ENCODE data around the gene ITPK1.

ITPK1 gene

GRCh38 chr14:93156693-93157369 lies 41.1 kb upstream of the ITPK1 start:
- H3K27me3 ChIP-seq (ENCODE audit: insufficient read depth, low read depth) = no peaks in the 10 kb centered on the region
- no peak overlapping the region for H3K9ac ChIP-seq
- H2AFZ ChIP-seq (ENCODE audit: low read depth) = no peak overlapping the region
- H3K4me3 ChIP-seq (IDR thresholded peaks at IDR 0.05; ENCODE audit: insufficient read depth, low read depth, low read length) = no peak overlapping the region
- H3K27ac ChIP-seq = no peak overlapping the region
- H3K4me1 ChIP-seq (ENCODE audit: low read depth, poor library complexity, severe bottlenecking) = peaks cover 4% of the 10 kb centered on the region
- no peaks in the 10 kb centered on the region for H4K20me1 ChIP-seq (ENCODE audit: insufficient read depth)
- TF ChIP-seq CTCF (conservative IDR thresholded peaks at IDR 0.05; ENCODE audit: low read depth, low read length) = no peak
- H3K36me3 ChIP-seq (ENCODE audit: insufficient read depth) = no peaks in the 10 kb centered on the region
- no peaks in the 10 kb centered on the region for H3K79me2 ChIP-seq (ENCODE audit: insufficient read depth, low read depth)
- H3K4me2 ChIP-seq = no peak overlapping the region

GRCh38 chr14:93155667-93156066 lies 39.9 kb upstream of the ITPK1 start:
- Histone ChIP-seq H4K20me1 (ENCODE audit: insufficient read depth) (no peaks in the 10 kb centered on the region), H3K4me3 (IDR thresholded peaks at IDR 0.05; ENCODE audit: insufficient read depth, low read depth, low read length) (no peak overlapping the region), H3K79me2 (ENCODE audit: insufficient read depth, low read depth) (no peaks in the 10 kb centered on the region), H3K4me2 (no peak overlapping the region), H3K9ac (no peak overlapping the region), H2AFZ (ENCODE audit: low read depth) (no peak overlapping the region), H3K36me3 (ENCODE audit: insufficient read depth) (no peaks in the 10 kb centered on the region), H3K27ac (no peak overlapping the region), H3K27me3 (ENCODE audit: insufficient read depth, low read depth) (no peaks in the 10 kb centered on the region), H3K4me1 (ENCODE audit: low read depth, poor library complexity, severe bottlenecking) (peaks cover 4% of the 10 kb centered on the region)
- no peak for TF ChIP-seq CTCF (conservative IDR thresholded peaks at IDR 0.05; ENCODE audit: low read depth, low read length)

GRCh38 chr14:93153121-93153520 lies 37.4 kb upstream of the ITPK1 start:
- Histone ChIP-seq H2AFZ (ENCODE audit: low read depth) (no peak overlapping the region), H3K9ac (no peak overlapping the region), H4K20me1 (ENCODE audit: insufficient read depth) (no peaks in the 10 kb centered on the region), H3K4me1 (ENCODE audit: low read depth, poor library complexity, severe bottlenecking) (no peaks in the 10 kb centered on the region), H3K4me2 (no peak overlapping the region), H3K79me2 (ENCODE audit: insufficient read depth, low read depth) (no peaks in the 10 kb centered on the region), H3K27me3 (ENCODE audit: insufficient read depth, low read depth) (no peaks in the 10 kb centered on the region), H3K36me3 (ENCODE audit: insufficient read depth) (no peaks in the 10 kb centered on the region), H3K27ac (no peak overlapping the region), H3K4me3 (IDR thresholded peaks at IDR 0.05; ENCODE audit: insufficient read depth, low read depth, low read length) (no peak overlapping the region)
- no peak for TF ChIP-seq CTCF (conservative IDR thresholded peaks at IDR 0.05; ENCODE audit: low read depth, low read length)

- no peak overlapping the region for H3K27ac ChIP-seq
These were observed 34.8 kb upstream of the ITPK1 start for GRCh38 chr14:93150227-93151208.

More at GRCh38 chr14:93150227-93151208, 34.8 kb upstream of the ITPK1 start:
- Histone ChIP-seq H3K79me2 (ENCODE audit: insufficient read depth, low read depth) (no peaks in the 10 kb centered on the region), H3K4me3 (IDR thresholded peaks at IDR 0.05; ENCODE audit: insufficient read depth, low read depth, low read length) (no peak overlapping the region), H3K9ac (no peak overlapping the region), H3K4me1 (ENCODE audit: low read depth, poor library complexity, severe bottlenecking) (no peaks in the 10 kb centered on the region), H2AFZ (ENCODE audit: low read depth) (no peak overlapping the region), H3K4me2 (no peak overlapping the region), H3K36me3 (ENCODE audit: insufficient read depth) (no peaks in the 10 kb centered on the region), H4K20me1 (ENCODE audit: insufficient read depth) (no peaks in the 10 kb centered on the region), H3K27me3 (ENCODE audit: insufficient read depth, low read depth) (no peaks in the 10 kb centered on the region)
- no peak for TF ChIP-seq CTCF (conservative IDR thresholded peaks at IDR 0.05; ENCODE audit: low read depth, low read length)

Data from KMS-11 (cell line).